ENCODE data around the gene COL4A2.

The COL4A2 gene

GRCh38 chr13:110518226-110518525 is 211.1 kb downstream of the COL4A2 start:
- H3K9me3 ChIP-seq (ENCODE audit: control insufficient read depth, insufficient read depth, low read length): no peaks in the 10 kb centered on the region
- H3K9ac ChIP-seq (ENCODE audit: low read depth, low read length): no peak overlapping the region
- H3K36me3 ChIP-seq (ENCODE audit: insufficient read depth, low read length): peaks cover 9% of the 10 kb centered on the region
- no peaks in the 10 kb centered on the region for H3K4me1 ChIP-seq (ENCODE audit: insufficient read depth, low read length)

GRCh38 chr13:110518571-110518970 is 211.5 kb downstream of the COL4A2 start:
- Histone ChIP-seq H3K9ac (ENCODE audit: low read depth, low read length) (no peak overlapping the region), H3K4me1 (ENCODE audit: insufficient read depth, low read length) (no peaks in the 10 kb centered on the region), H3K9me3 (ENCODE audit: control insufficient read depth, insufficient read depth, low read length) (no peaks in the 10 kb centered on the region), H3K36me3 (ENCODE audit: insufficient read depth, low read length) (peaks cover 9% of the 10 kb centered on the region)

GRCh38 chr13:110519046-110519445 is 212.0 kb downstream of the COL4A2 start:
- no peaks in the 10 kb centered on the region for H3K4me1 ChIP-seq (ENCODE audit: insufficient read depth, low read length)
- H3K36me3 ChIP-seq (ENCODE audit: insufficient read depth, low read length): peaks cover 7% of the 10 kb centered on the region
- no peaks in the 10 kb centered on the region for H3K9me3 ChIP-seq (ENCODE audit: control insufficient read depth, insufficient read depth, low read length)
- H3K9ac ChIP-seq (ENCODE audit: low read depth, low read length): no peak overlapping the region

GRCh38 chr13:110519506-110519905 is 212.4 kb downstream of the COL4A2 start:
- H3K36me3 ChIP-seq (ENCODE audit: insufficient read depth, low read length): peaks cover 7% of the 10 kb centered on the region
- H3K4me1 ChIP-seq (ENCODE audit: insufficient read depth, low read length): no peaks in the 10 kb centered on the region
- H3K9me3 ChIP-seq (ENCODE audit: control insufficient read depth, insufficient read depth, low read length): no peaks in the 10 kb centered on the region
- no peak overlapping the region for H3K9ac ChIP-seq (ENCODE audit: low read depth, low read length)

GRCh38 chr13:110520431-110521295 is 213.6 kb downstream of the COL4A2 start:
- Histone ChIP-seq H3K9me3 (ENCODE audit: control insufficient read depth, insufficient read depth, low read length) (no peaks in the 10 kb centered on the region), H3K4me1 (ENCODE audit: insufficient read depth, low read length) (no peaks in the 10 kb centered on the region), H3K9ac (ENCODE audit: low read depth, low read length) (no peak overlapping the region), H3K36me3 (ENCODE audit: insufficient read depth, low read length) (peaks cover 7% of the 10 kb centered on the region)

- Histone ChIP-seq H3K9me3 (ENCODE audit: control insufficient read depth, insufficient read depth, low read length) (no peaks in the 10 kb centered on the region), H3K9ac (ENCODE audit: low read depth, low read length) (no peak overlapping the region), H3K4me1 (ENCODE audit: insufficient read depth, low read length) (no peaks in the 10 kb centered on the region), H3K36me3 (ENCODE audit: insufficient read depth, low read length) (peaks cover 7% of the 10 kb centered on the region)
These were observed 214.2 kb downstream of the COL4A2 start for GRCh38 chr13:110521296-110521680.

- H3K4me1 ChIP-seq (ENCODE audit: insufficient read depth, low read length): no peaks in the 10 kb centered on the region
- H3K9me3 ChIP-seq (ENCODE audit: control insufficient read depth, insufficient read depth, low read length): no peaks in the 10 kb centered on the region
- H3K9ac ChIP-seq (ENCODE audit: low read depth, low read length): no peak overlapping the region
- H3K36me3 ChIP-seq (ENCODE audit: insufficient read depth, low read length): peaks cover 7% of the 10 kb centered on the region
These were observed 214.9 kb downstream of the COL4A2 start for GRCh38 chr13:110521946-110522345.

GRCh38 chr13:110522721-110523120 is 215.6 kb downstream of the COL4A2 start:
- Histone ChIP-seq H3K9me3 (ENCODE audit: control insufficient read depth, insufficient read depth, low read length) (no peaks in the 10 kb centered on the region), H3K9ac (ENCODE audit: low read depth, low read length) (no peak overlapping the region), H3K36me3 (ENCODE audit: insufficient read depth, low read length) (peaks cover 7% of the 10 kb centered on the region), H3K4me1 (ENCODE audit: insufficient read depth, low read length) (no peaks in the 10 kb centered on the region)

- H3K4me1 ChIP-seq (ENCODE audit: insufficient read depth, low read length): no peaks in the 10 kb centered on the region
- H3K36me3 ChIP-seq (ENCODE audit: insufficient read depth, low read length): peaks cover 7% of the 10 kb centered on the region
- H3K9ac ChIP-seq (ENCODE audit: low read depth, low read length): no peak overlapping the region
- no peaks in the 10 kb centered on the region for H3K9me3 ChIP-seq (ENCODE audit: control insufficient read depth, insufficient read depth, low read length)
These were observed 216.1 kb downstream of the COL4A2 start for GRCh38 chr13:110523180-110523579.

GRCh38 chr13:110523838-110524540 is 216.9 kb downstream of the COL4A2 start:
- no peak overlapping the region for H3K9ac ChIP-seq (ENCODE audit: low read depth, low read length)
- H3K9me3 ChIP-seq (ENCODE audit: control insufficient read depth, insufficient read depth, low read length): no peaks in the 10 kb centered on the region
- H3K4me1 ChIP-seq (ENCODE audit: insufficient read depth, low read length): no peaks in the 10 kb centered on the region
- peaks cover 7% of the 10 kb centered on the region for H3K36me3 ChIP-seq (ENCODE audit: insufficient read depth, low read length)

- Histone ChIP-seq H3K9ac (ENCODE audit: low read depth, low read length) (no peak overlapping the region), H3K36me3 (ENCODE audit: insufficient read depth, low read length) (peaks cover 7% of the 10 kb centered on the region), H3K9me3 (ENCODE audit: control insufficient read depth, insufficient read depth, low read length) (no peaks in the 10 kb centered on the region), H3K4me1 (ENCODE audit: insufficient read depth, low read length) (peaks cover 5% of the 10 kb centered on the region; the same call in 1 of the 2 replicates)
These were observed 217.6 kb downstream of the COL4A2 start for GRCh38 chr13:110524541-110525257.

GRCh38 chr13:110525328-110526319 is 218.5 kb downstream of the COL4A2 start:
- Histone ChIP-seq H3K36me3 (ENCODE audit: insufficient read depth, low read length) (peaks cover 5% of the 10 kb centered on the region), H3K9ac (ENCODE audit: low read depth, low read length) (no peak overlapping the region), H3K9me3 (ENCODE audit: control insufficient read depth, insufficient read depth, low read length) (no peaks in the 10 kb centered on the region), H3K4me1 (ENCODE audit: insufficient read depth, low read length) (peaks cover 7% of the 10 kb centered on the region; the same call in 1 of the 2 replicates)

GRCh38 chr13:110528371-110528770 is 221.3 kb downstream of the COL4A2 start:
- Histone ChIP-seq H3K4me1 (ENCODE audit: insufficient read depth, low read length) (peaks cover 16% of the 10 kb centered on the region; the same call in 1 of the 2 replicates), H3K36me3 (ENCODE audit: insufficient read depth, low read length) (no peaks in the 10 kb centered on the region; the same call in 1 of the 2 replicates), H3K9ac (ENCODE audit: low read depth, low read length) (no peak overlapping the region), H3K9me3 (ENCODE audit: control insufficient read depth, insufficient read depth, low read length) (no peaks in the 10 kb centered on the region)
